Peyer's patch (tissue), 4 donors: ENCODE results near the gene PLEKHG5. TPM values are rescaled to one million over a fixed set of nuclear protein-coding genes. Genes with fewer than 3 reads are reported as not detected.
"Not testable (repeated sequence)": the region's sequence is repeated elsewhere in the genome, so short reads cannot be mapped to it uniquely, and the experiment has no call there.

ENCODE experiments used
- DNase-seq, 3 donors: peaks; one replicate each; pipeline ENCODE4 v3.0.0-alpha.2; 2017 to 2019
- H3K27ac ChIP-seq, 4 donors: fragments of 200-600 bp; sonication (generic); one replicate each; pipeline ENCODE4 v1.5.1; 2016 to 2019
- H3K27me3 ChIP-seq, 2 donors: fragments of 200-600 bp; sonication (generic); one replicate each; pipeline ENCODE4 v1.5.1; 2019
- H3K36me3 ChIP-seq, 3 donors: fragments of 200-600 bp; sonication (generic); one replicate each; pipeline ENCODE4 v1.5.1; 2016 to 2019
- H3K4me1 ChIP-seq, 4 donors: fragments of 200-600 bp; sonication (generic); one replicate each; pipeline ENCODE4 v1.5.1; 2016 to 2019
- H3K4me3 ChIP-seq, 4 donors: fragments of 200-600 bp; sonication (generic); 1 replicate in 3 of 4; 2 replicates in 1 of 4; pipeline ENCODE4 v1.5.1; 2016 to 2019; ENCODE audit warnings: mild to moderate bottlenecking in 1 of 4
- H3K9me3 ChIP-seq, 4 donors: fragments of 200-600 bp; sonication (generic); one replicate each; pipeline ENCODE4 v1.5.1; 2016 to 2019; ENCODE audit warnings: mild to moderate bottlenecking in 1 of 4
- POLR2A ChIP-seq, 2 donors: fragments of 450-650 bp; IDR thresholded peaks; one replicate each; pipeline ENCODE4 v1.5.1; 2017; ENCODE audit warnings: antibody characterized with exemption in 2 of 2, mild to moderate bottlenecking in 2 of 2, moderate library complexity in 2 of 2
- total RNA-seq, 4 donors: library from RNA; depleted of rRNA; stranded (reverse); fragments of >200 nt; gene quantifications; one replicate each; pipeline ENCODE4 v1.1.0, GENCODE V29; 2016
- TF ChIP-seq, protein P1 (sequence below), 6 experiments: fragments of 450-650 bp in 4 of 6; fragments of 200-600 bp in 2 of 6; sonication (generic) in 1 of 6; IDR thresholded peaks; one replicate each; pipeline ENCODE4 v1.5.1; 2017 to 2019; ENCODE audit warnings: antibody characterized with exemption in 6 of 6, mild to moderate bottlenecking in 3 of 6, moderate library complexity in 1 of 6

Gene PLEKHG5
- total RNA-seq, 4 donors from 2014 or later, result 17.7 to 56.9 (median 45.4) TPM

DNA sequence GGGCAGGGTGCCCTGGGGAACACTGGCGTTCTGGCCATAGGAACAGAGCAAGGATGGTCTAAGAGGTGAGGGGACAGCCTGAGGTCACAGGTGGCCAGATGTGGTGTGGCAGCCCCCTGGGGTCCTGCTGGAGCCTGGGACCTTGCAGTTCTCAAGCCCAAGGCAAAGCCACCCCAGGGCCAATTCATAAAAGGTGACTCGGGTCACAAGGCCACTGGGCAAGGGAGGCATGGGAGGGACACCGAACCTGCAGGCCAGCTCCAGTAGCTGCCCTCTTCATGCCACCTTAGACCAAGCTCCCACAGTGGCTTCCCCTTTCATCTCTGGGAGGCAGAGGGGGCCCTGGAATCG, 44.8 kb downstream of the PLEKHG5 start:
- Histone ChIP-seq H3K27me3 (peaks cover 0 to 21% of the 10 kb centered on the region in 2 donors), H3K27ac (peak overlapping the region in 1 of 4 donors; percentile 57)
- DNase-seq, result no peak

DNA sequence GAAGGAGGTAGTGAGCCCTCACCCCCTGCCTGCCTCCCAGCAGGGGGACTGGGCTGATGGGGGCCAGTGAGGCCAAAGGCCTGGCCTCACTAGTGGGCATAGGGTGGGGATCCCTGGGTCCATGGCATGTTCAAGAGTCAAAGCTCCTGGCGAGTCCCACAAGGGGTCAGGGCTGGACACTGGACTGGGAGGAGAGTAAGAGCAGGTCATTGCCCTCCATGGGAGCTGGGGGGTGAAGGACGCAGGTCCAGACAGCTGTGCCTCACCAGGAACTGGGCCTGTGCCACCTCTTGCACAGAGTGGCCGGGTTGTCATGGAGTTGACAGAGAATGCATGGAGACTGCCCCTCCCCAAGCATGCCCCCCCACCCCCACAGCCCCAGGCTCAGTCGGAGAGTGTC, 45.5 kb downstream of the PLEKHG5 start:
- H3K27me3 ChIP-seq, result peaks cover 0 to 21% of the 10 kb centered on the region in 2 donors
- not testable (repeated sequence) for DNase-seq, H3K9me3 ChIP-seq, H3K4me3 ChIP-seq, H3K36me3 ChIP-seq, H3K27ac ChIP-seq
- H3K4me1 ChIP-seq, result peaks cover 0 to 49% (median 16%) of the 10 kb centered on the region in 4 donors

More for the DNA sequence above, 44.8 kb downstream of the PLEKHG5 start:
- TF ChIP-seq, protein P1, sequence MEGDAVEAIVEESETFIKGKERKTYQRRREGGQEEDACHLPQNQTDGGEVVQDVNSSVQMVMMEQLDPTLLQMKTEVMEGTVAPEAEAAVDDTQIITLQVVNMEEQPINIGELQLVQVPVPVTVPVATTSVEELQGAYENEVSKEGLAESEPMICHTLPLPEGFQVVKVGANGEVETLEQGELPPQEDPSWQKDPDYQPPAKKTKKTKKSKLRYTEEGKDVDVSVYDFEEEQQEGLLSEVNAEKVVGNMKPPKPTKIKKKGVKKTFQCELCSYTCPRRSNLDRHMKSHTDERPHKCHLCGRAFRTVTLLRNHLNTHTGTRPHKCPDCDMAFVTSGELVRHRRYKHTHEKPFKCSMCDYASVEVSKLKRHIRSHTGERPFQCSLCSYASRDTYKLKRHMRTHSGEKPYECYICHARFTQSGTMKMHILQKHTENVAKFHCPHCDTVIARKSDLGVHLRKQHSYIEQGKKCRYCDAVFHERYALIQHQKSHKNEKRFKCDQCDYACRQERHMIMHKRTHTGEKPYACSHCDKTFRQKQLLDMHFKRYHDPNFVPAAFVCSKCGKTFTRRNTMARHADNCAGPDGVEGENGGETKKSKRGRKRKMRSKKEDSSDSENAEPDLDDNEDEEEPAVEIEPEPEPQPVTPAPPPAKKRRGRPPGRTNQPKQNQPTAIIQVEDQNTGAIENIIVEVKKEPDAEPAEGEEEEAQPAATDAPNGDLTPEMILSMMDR (IDR thresholded peaks at IDR 0.05), result no peak
- no peak for TF ChIP-seq POLR2A (IDR thresholded peaks at IDR 0.05)
- H3K4me1 ChIP-seq, result peaks cover 0 to 47% (median 16%) of the 10 kb centered on the region in 4 donors
- peak overlapping the region in 2 of 4 donors; percentile 36 to 66 for H3K4me3 ChIP-seq
- no peaks in the 10 kb centered on the region for H3K36me3 ChIP-seq
- H3K9me3 ChIP-seq, result no peaks in the 10 kb centered on the region

DNA sequence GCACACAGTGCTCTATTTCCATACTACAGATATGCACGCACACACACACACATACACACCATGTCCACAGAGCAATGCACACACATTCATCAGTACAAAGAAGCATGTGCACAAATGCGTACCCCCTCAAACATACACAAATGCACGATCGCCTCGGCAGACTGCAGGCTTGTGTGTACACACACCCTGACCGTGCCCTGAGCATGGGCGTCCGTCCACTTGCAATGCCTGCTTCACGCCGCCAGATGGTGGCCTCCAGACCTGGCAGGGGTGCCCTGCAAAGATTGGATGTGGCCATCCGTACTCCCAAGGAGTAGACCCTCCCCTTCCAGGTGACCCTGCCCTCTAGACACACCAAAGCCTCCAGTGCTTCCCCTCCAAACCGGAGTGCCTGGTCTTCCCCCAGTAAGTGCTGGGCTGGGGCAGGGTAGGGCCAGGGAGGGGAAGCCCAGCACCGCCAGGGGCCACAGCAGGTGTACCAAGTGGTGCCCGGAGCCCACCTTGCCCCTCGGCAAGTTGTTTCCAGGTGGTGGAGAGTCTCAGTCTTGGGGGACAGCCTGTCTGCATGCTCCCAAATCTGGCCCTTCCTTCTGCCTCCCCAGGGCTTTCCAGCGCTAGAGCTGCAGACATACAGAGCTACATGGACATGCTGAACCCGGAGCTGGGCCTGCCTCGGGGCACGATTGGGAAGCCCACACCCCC, 46.3 kb downstream of the PLEKHG5 start:
- Histone ChIP-seq H3K36me3 (no peaks in the 10 kb centered on the region), H3K27me3 (peaks cover 0 to 21% of the 10 kb centered on the region in 2 donors), H3K4me1 (peaks cover 0 to 50% (median 16%) of the 10 kb centered on the region in 4 donors), H3K27ac (no peak overlapping the region), H3K4me3 (no peak overlapping the region), H3K9me3 (no peaks in the 10 kb centered on the region)
- TF ChIP-seq POLR2A (IDR thresholded peaks at IDR 0.05), result no peak
- TF ChIP-seq, protein P1 (IDR thresholded peaks at IDR 0.05), result peak in 5 of 6 experiments; percentile 15 to 80 (median 70)
- DNase-seq, result peak in 2 of 3 donors; percentile 78 to 81

DNA sequence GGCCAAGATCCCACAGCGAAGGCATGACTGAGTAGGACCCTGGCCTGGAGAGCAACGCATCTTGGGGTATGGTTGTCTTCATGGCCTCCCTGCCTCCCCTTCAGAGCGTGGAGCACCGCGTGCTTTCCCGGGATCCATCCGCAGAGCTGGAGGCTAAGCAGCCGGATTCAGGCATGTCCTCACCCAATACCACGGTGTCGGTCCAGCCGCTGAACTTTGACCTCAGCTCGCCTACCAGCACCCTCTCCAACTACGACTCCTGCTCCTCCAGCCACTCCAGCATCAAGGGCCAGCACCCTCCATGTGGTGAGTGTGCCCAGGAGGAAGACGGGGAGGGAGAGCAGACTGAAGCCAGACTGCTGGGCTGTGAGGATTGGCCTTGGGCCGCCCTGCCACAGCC, 47.1 kb downstream of the PLEKHG5 start:
- Histone ChIP-seq H3K4me1 (peaks cover 0 to 47% (median 16%) of the 10 kb centered on the region in 4 donors), H3K9me3 (no peaks in the 10 kb centered on the region), H3K4me3 (no peak overlapping the region), H3K27ac (no peak overlapping the region), H3K27me3 (peaks cover 0 to 25% of the 10 kb centered on the region in 2 donors), H3K36me3 (no peaks in the 10 kb centered on the region)
- TF ChIP-seq POLR2A (IDR thresholded peaks at IDR 0.05), result no peak
- TF ChIP-seq, protein P1 (IDR thresholded peaks at IDR 0.05), result no peak
- DNase-seq, result no peak

DNA sequence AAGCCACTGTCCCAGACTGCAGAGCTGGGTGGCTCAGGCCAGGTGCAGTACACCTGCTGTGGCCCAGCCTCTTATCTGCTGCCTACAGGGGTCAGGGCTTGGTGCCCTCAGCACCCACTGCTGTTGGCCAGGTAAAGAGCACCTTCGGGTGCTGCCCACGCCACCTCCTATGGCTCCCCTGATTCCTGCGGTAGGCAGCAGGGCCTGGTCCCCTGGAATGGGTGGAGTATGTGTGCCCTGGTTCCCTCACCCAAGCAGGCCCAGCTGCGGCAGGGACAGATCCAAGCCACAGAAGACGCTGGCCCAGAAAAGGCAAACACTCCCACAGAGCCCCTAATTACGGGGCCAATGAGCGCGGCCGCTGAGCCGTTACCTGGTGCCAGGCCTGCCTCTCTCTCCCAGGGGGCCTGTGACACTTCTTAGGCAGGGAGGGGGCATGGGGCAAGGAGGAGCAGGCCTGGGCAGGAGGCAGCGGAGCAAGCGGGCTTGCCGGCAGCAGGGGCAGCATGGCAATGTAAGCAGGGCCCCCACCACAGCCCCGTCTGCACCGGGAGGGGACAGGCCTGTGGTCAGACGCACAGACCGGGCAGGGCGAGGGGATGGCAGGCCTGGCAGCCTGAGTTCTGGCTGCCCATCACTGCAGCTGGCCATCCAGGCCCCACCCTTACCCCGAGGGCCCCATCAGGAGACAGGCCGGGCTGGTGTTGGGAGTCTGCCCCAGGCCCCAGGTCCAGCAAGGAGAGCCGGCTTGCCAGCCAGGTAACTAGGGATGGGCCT, 47.9 kb downstream of the PLEKHG5 start:
- DNase-seq, result no peak
- TF ChIP-seq POLR2A (IDR thresholded peaks at IDR 0.05), result no peak
- Histone ChIP-seq H3K27ac (no peak overlapping the region), H3K27me3 (peaks cover 0 to 21% of the 10 kb centered on the region in 2 donors), H3K36me3 (no peaks in the 10 kb centered on the region), H3K4me3 (no peak overlapping the region), H3K4me1 (peaks cover 0 to 39% (median 13%) of the 10 kb centered on the region in 4 donors), H3K9me3 (no peaks in the 10 kb centered on the region)

DNA sequence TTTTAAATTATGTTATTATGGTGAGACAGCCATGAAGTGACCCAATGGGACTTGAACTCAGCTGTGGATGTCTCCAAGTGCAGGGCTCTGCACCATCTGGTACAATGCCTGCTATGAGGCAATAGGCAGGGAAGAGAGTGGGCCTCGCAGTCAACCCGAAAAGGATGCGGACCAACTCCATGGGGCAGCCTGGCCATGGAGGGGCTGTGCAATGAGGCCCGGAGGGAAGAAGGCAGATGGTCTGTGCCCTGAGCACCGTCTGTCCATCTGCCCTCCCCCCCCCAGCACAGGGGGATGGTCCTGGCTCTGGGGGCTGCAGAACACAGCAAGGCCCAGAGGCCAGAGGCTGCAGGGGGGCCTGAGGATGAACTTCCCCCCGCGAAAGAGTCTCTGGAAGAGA, 49.9 kb downstream of the PLEKHG5 start:
- no peaks in the 10 kb centered on the region for H3K36me3 ChIP-seq
- DNase-seq, result no peak
- TF ChIP-seq POLR2A (IDR thresholded peaks at IDR 0.05), result no peak
- TF ChIP-seq, protein P1 (IDR thresholded peaks at IDR 0.05), result no peak
- peaks cover 0 to 3% of the 10 kb centered on the region in 2 donors for H3K27me3 ChIP-seq
- H3K4me3 ChIP-seq, result no peak overlapping the region
- H3K27ac ChIP-seq, result no peak overlapping the region
- peaks cover 0 to 19% (median 0%) of the 10 kb centered on the region in 4 donors for H3K4me1 ChIP-seq
- no peaks in the 10 kb centered on the region for H3K9me3 ChIP-seq
